SK-MEL-5 (cell line): Measurements from ENCODE around the gene ACTRT2. TPM values are rescaled to one million over a fixed set of nuclear protein-coding genes. Genes with fewer than 3 reads are reported as not detected.

Experiments
- DNase-seq: peaks from one replicate; pipeline ENCODE4 v3.0.0-alpha.2; 2016; ENCODE audit warnings: low read depth, low spot score
- in situ Hi-C: cut with HindIII; loops from 2 replicates; pipeline ENCODE4 v1.10.0; 2016; ENCODE audit warnings: low sequenced_read_pairs, high pct_unique_total_duplicates, low pct_unique_long_range_greater_than_20kb
- total RNA-seq: library from RNA; depleted of rRNA; stranded (reverse); fragments of >200 nt; shearing (Covaris generic); gene quantifications from 2 replicates; pipeline ENCODE4 v1.2.3, GENCODE V29; 2014

The ACTRT2 gene
- total RNA-seq, 1 experiment from 2014 or later = not detected

- DNase-seq = no peak
- in situ Hi-C loops = no loop called here
These were observed 22.1 kb upstream of the ACTRT2 start for GRCh38 chr1:2999138-2999537.

- in situ Hi-C loops = no loop called here
- DNase-seq = no peak
These were observed 21.7 kb upstream of the ACTRT2 start for GRCh38 chr1:2999571-2999970.

GRCh38 chr1:3000214-3000613 lies 21.1 kb upstream of the ACTRT2 start:
- DNase-seq = no peak
- in situ Hi-C loops = no loop called here

GRCh38 chr1:3000671-3001470 lies 20.4 kb upstream of the ACTRT2 start:
- DNase-seq = no peak
- in situ Hi-C loops = no loop called here

GRCh38 chr1:3001471-3002348 lies 19.6 kb upstream of the ACTRT2 start:
- in situ Hi-C loops = no loop called here
- DNase-seq = no peak

- in situ Hi-C loops = no loop called here
- no peak for DNase-seq
These were observed 18.8 kb upstream of the ACTRT2 start for GRCh38 chr1:3002349-3003038.

- in situ Hi-C loops = no loop called here
- DNase-seq = no peak
These were observed 18.0 kb upstream of the ACTRT2 start for GRCh38 chr1:3003039-3003940.

GRCh38 chr1:3003941-3004270 lies 17.4 kb upstream of the ACTRT2 start:
- in situ Hi-C loops = no loop called here
- no peak for DNase-seq

- no peak for DNase-seq
- in situ Hi-C loops = no loop called here
These were observed 16.7 kb upstream of the ACTRT2 start for GRCh38 chr1:3004285-3005205.

- in situ Hi-C loops = no loop called here
- DNase-seq = no peak
These were observed 15.5 kb upstream of the ACTRT2 start for GRCh38 chr1:3005771-3006170.

GRCh38 chr1:3007298-3008147 lies 13.7 kb upstream of the ACTRT2 start:
- no peak for DNase-seq
- in situ Hi-C loops = no loop called here

- in situ Hi-C loops = no loop called here
- no peak for DNase-seq
These were observed 12.2 kb upstream of the ACTRT2 start for GRCh38 chr1:3009021-3009420.

GRCh38 chr1:3009556-3009955 lies 11.7 kb upstream of the ACTRT2 start:
- in situ Hi-C loops = no loop called here
- no peak for DNase-seq

GRCh38 chr1:3011127-3011526 lies 10.1 kb upstream of the ACTRT2 start:
- no peak for DNase-seq
- in situ Hi-C loops = no loop called here

- DNase-seq = no peak
- in situ Hi-C loops = no loop called here
These were observed 9.4 kb upstream of the ACTRT2 start for GRCh38 chr1:3011631-3012455.
